Stimulated activated CD4-positive, alpha-beta T cell treated with anti-CD3 and anti-CD28 coated beads, TNF-alpha, amount 100 ng/mL, for 24 hours (primary cell): ENCODE measurements around the gene SMIM10L2A.
"Not testable (repeated sequence)": the region's sequence is repeated elsewhere in the genome, so short reads cannot be mapped to it uniquely, and the experiment has no call there.

Experiments used
- DNase-seq, 3 experiments: peaks; one replicate each; pipeline ENCODE4 v3.0.0-alpha.2; 2020; ENCODE audit warnings: low read depth in 3 of 3

SMIM10L2A gene

DNA sequence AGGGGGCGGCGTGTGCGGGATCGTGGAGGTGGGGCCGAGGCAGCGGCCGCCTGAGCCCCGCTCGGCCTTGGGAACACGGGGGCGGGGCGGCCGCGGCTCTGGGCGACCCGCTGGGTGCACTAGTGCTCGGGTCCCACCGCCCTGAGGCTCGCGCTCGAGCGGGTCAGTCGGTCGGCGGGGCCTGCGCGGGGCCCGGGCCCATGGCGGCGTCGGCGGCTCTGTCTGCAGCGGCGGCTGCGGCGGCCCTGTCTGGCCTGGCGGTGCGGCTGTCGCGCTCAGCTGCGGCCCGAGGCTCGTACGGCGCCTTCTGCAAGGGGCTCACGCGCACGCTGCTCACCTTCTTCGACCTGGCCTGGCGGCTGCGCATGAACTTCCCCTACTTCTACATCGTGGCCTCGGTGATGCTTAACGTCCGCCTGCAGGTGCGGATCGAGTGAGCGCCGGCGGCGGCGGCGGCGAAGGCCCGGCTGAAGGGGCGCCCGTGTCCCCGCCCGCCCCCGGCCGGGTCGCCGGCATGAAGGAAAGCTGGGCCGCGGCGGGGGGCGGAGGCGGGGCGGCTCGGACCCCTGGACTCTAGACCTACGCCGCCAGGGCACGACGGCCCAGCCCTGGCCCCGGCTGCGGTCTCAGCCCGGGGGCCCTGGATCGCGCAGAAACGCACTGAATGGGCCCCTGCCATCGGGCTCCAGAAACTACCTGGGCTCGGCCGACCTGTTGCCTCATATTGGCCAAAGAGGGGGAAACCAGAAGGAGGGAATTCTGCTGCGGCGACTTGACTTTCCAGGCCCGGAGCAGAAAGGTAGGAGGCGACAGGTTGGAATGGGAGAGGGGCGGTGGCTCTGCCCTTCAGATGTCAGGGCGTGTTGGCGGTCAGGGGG, at the start of gene SMIM10L2A:
TSS of gene SMIM10L2A (plus strand) at position 13 of the 878 bp plus-strand sequence. CDS start at position 201, 188 bp downstream.
- DNase-seq, result peak in 1 of 3 experiments; percentile 2

GRCh38 chrX:135373357-135373756, 48.4 kb upstream of the SMIM10L2A start:
- DNase-seq, result no peak

GRCh38 chrX:135382260-135382659, 39.5 kb upstream of the SMIM10L2A start:
- DNase-seq, result no peak

GRCh38 chrX:135383249-135383648, 38.5 kb upstream of the SMIM10L2A start:
- DNase-seq, result no peak

- peak in 1 of 3 experiments; percentile 6 for DNase-seq
Measured at GRCh38 chrX:135384161-135384836, 37.4 kb upstream of the SMIM10L2A start.

DNA sequence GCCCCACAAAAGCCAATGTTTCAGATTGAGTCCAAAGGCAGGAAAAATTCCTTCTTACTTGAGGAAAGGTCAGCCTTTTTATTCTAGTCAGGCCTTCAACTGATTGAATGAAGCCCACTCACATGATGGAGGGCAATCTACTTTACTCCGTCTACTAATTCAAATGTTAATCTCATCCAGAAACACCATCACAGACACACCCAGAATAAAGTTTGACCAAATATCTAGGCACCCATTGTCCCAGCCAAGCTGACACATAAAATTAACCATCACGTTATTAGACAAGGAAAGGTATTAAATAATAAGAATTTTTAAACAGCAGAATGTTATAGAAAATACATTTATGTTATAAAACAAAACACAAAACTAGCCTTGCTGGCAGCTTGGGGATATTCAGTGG, 32.9 kb upstream of the SMIM10L2A start:
- no peak for DNase-seq

DNA sequence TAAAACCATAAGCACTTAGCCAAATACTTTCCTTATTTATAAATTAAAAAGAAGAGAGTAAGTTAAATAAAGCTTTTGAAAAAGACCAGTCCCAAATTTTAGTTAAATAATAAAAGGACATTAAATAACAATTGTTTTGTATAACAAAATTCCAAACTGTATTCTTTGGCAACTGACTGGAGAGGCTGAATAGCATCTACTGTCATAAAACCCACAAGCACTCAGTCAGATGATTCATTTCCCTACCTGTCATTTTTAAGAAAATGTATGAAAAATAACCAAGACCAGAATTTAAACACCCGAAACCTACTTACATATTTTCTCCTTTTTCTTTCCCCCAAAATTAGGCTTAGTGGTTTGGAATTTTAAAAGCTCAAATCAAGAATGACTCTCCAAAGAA, 32.5 kb upstream of the SMIM10L2A start:
- no peak for DNase-seq

DNA sequence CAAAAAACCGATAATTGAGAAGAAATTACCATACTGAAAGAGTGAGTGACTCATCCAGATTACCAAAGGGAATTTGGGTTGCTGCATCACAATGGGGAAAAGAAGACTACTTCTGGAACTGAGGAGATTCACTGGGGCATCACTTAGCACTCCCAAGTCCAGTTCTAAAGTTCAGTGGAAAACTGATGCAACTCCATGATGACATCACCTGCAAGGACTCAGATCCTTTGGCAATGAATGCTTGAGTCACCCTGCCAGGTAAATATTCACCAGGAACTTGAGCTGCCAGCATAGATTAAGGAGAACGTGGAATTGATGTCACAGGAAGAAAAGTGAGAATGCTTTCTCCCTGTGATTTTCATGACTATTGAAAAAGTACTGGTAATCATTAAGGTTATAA, 32.0 kb upstream of the SMIM10L2A start:
- no peak for DNase-seq

DNA sequence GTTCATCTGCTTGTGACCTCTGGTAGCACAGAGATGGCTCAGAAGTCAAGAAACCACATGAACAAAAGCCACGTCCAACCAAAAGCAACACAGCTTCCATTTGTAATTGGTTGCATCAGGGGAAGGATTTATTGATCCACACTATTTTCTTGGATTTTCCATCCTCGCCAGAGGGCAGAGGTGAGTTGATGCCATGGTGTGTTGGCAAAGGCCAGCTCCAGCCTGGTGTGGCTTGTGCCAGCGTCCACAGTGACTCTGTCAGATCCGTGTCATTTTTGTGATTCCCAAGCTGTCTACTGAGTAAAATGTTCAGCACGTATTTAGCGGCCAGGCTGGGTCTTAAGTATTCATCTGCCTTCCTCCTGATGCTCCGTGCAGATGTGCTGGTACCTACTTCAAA, 30.0 kb upstream of the SMIM10L2A start:
- no peak for DNase-seq

- DNase-seq, result no peak
Measured at GRCh38 chrX:135393051-135393450, 28.7 kb upstream of the SMIM10L2A start.

DNA sequence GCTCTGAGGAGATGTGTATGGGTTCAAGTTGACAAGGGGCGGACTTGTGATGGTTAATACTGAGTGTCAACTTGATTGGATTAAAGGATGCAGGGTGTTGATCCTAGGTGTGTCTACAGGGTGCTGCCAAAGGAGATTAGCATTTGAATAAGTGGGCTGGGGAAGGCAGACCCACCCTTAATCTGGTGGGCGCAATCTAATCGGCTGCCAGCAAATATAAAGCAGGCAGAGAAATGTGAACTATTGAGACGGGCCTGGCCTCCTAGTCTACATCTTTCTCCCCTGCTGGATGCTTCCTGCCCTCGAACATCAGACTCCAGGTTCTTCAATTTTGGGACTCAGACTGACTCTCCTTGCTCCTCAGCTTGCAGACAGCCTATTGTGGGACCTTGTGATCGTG, 26.7 kb upstream of the SMIM10L2A start:
- DNase-seq, result no peak

GRCh38 chrX:135396109-135396508, 25.6 kb upstream of the SMIM10L2A start:
- DNase-seq, result no peak

- no peak for DNase-seq
Measured at GRCh38 chrX:135396566-135396965, 25.2 kb upstream of the SMIM10L2A start.

GRCh38 chrX:135397652-135398051, 24.1 kb upstream of the SMIM10L2A start:
- DNase-seq, result no peak

DNA sequence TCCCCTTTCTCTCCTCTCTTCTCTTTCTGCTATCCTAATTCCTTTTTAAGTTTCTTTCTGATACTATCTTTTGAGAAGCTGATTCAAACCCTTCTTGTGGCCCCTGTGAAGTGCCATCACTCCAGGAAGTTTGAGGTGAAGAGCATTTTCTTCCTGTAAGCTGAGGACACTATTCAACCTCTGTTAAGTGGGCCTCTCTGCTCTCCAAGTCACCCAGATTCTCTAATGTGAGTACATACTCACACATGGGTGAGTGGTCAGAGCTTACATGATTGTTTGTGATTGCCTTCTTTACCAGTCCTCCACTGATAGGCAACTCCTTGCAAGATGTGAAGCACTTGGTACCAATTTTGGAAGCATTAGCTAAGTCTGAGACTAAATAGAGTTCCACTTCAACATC, 18.4 kb upstream of the SMIM10L2A start:
- DNase-seq, result no peak

DNA sequence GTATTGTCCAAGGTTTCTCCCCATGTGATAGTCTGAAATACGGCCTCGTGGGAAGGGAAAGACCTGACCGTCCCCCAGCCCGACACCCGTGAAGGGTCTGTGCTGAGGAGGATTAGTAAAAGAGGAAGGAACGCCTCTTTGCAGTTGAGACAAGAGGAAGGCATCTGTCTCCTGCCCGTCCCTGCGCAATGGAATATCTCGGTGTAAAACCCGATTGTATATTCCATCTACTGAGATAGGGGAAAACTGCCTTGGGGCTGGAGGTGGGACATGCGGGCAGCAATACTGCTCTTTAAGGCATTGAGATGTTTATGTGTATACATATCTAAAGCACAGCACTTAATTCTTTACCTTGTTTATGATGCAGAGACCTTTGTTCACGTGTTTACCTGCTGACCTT, 15.3 kb upstream of the SMIM10L2A start:
- DNase-seq, result not testable (repeated sequence)

DNA sequence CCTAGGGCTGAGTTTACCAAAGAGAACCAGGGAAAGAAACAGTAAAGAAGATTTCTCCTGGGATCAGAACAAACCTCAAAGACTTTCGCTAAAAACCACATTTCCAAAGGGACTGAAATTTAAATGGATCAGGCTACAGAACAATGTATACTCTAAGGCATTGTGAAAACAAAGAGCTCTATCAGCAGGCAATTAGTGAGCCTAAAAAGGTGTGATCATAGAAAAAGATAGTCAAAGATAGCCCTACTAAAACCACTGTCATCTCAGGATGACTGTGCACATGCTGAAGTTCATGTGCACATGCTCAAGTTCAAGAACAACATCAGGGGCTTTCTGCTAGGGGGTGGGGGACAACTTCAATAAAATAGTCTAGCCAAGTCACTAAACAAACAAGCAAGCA, 12.9 kb upstream of the SMIM10L2A start:
- no peak for DNase-seq

DNA sequence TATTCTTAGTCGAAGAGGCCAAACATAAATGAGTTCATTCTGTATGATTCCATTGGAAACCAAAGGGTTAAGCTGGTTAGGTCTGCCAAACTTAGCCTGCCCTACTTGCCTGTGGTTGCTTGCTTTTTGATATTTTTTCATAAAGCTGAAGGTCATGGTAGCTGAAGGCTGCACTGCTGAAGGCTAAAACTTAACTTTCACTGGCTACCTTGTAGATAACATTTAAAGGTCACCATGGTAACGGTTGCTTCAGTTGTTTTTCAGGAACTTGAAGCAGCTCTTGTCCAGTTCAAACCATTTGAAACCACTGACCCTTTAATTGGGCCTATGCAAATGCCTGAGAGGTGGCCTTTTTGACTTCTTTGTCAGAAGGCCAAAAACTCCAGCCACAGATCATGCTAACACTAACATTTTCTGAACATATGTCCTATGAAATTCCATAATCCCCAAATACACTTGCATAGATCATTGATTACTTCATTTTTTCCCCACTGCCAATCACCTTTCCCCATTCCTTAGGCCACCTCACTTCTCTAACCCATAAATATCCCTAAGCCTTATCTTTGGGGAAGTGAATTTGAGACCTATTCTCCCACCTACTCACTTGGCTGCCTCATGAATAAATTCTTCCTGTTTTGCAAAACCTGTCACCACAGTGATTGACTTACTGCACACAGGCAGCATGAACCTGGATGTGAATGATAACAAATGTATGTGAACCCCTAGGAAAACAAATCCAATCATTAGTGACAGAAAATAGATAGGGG, 10.7 kb upstream of the SMIM10L2A start:
- DNase-seq, result no peak

DNA sequence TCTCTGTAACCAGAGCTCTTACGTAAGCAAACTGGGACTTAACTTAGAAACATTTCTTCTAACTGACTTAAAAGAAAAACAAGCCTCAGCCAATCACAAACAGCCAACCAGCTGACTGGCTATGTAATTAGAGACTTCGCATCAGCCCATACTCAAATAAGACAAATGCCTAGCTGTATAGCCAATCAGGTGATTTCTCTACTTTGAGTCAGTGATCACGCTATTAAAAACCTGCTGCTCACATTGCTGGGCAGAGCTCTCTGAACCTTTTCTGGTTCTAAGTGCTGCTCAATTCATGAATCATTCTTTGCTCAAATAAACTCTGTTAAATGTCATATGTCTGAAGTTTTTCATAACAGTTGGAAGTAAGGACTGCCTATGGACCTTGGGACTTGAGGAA, 9.9 kb upstream of the SMIM10L2A start:
- DNase-seq, result no peak

DNA sequence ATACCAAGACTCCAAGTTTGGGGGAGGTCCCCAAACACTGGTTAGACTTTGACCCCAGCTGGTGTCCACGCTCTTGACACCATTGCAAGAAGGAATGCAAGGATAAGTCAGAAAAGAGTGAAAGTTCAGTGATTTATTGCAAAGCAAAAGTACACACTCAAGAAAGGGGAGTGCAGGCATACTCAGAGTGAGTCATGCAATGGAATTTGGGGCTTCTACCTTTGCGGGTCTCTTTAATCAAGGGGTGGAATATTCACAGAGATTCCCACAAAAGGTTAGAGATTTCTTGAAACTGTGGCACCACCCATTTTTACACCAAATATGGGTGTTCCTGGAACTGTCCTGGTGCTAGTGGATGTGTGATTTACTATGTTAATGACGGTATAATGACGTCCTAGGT, 5.2 kb upstream of the SMIM10L2A start:
- DNase-seq, result no peak

- DNase-seq, result no peak
Measured at GRCh38 chrX:135420831-135421230, 913 bp upstream of the SMIM10L2A start.

DNA sequence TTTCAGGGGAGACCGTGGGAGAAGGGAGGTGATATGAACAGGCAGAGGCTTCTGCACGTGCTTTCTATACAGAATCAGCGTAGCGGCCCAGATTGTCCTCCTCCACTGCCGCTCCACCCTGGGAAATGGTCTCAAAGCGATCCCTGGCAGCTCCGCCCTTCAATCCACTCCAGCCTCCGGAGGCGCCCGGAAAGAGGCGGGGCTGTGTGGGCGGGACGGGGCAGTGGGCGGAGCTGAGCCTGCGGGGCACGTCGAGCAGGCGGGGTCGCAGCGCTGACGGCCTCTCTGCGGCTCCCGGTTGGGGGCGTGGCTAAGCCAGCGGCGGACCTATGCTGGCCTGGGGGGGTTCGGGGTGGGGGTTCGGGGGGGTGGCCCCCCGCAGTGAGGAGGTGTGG, 210 bp upstream of the SMIM10L2A start:
- DNase-seq, result peak; percentile 66 to 84 (median 71)
